ENCODE results near the gene TMEM219.

DNA sequence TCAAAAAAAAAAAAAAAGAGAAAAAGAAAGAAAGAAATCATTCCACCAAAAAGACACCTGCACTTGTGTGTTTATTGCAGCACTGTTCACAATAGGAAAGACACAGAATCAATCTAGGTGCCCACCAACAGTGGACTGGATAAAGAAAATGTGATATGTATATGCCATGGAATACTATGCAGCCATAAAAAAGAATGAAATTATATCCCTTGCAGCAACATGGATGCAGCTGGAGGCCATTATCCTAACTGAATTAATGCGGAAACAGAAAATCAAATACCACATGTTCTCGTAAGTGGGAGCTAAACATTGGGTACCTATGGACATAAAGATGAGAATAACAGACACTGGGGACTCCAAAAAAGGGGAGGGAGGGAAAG, 55.4 kb downstream of the TMEM219 start:
- TF ChIP-seq, protein P1, sequence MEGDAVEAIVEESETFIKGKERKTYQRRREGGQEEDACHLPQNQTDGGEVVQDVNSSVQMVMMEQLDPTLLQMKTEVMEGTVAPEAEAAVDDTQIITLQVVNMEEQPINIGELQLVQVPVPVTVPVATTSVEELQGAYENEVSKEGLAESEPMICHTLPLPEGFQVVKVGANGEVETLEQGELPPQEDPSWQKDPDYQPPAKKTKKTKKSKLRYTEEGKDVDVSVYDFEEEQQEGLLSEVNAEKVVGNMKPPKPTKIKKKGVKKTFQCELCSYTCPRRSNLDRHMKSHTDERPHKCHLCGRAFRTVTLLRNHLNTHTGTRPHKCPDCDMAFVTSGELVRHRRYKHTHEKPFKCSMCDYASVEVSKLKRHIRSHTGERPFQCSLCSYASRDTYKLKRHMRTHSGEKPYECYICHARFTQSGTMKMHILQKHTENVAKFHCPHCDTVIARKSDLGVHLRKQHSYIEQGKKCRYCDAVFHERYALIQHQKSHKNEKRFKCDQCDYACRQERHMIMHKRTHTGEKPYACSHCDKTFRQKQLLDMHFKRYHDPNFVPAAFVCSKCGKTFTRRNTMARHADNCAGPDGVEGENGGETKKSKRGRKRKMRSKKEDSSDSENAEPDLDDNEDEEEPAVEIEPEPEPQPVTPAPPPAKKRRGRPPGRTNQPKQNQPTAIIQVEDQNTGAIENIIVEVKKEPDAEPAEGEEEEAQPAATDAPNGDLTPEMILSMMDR (IDR thresholded peaks at IDR 0.05; ENCODE audit: low read length): no peak
- TF ChIP-seq EZH2 (IDR thresholded peaks at IDR 0.05; ENCODE audit: borderline replicate concordance, low read length): no peak
